ENCODE results near the gene PEDS1.
A peak's percentile ranks its signal among the peaks of the same experiment; 100 is the strongest.

PEDS1 gene

GRCh38 chr20:50193199-50193835 is 39.8 kb upstream of the PEDS1 start:
- peak; percentile 40; the same call in 1 of the 2 replicates for TF ChIP-seq KLF16 (tag by site-specific recombination; IDR thresholded peaks at IDR 0.05)
- no peak for TF ChIP-seq ZNF26 (tag by site-specific recombination; IDR thresholded peaks at IDR 0.05)
- TF ChIP-seq PRDM10 (tag by site-specific recombination; IDR thresholded peaks at IDR 0.05), result 0 out of 2 replicates have a peak, but pooled peaks have one; percentile 8
- no peak for TF ChIP-seq PRDM6 (tag by site-specific recombination; IDR thresholded peaks at IDR 0.05)
- TF ChIP-seq HOXC10 (CRISPR knock-in tag; IDR thresholded peaks at IDR 0.05), result no peak
- TF ChIP-seq ZXDB (tag by site-specific recombination; IDR thresholded peaks at IDR 0.05), result no peak
- no peak for TF ChIP-seq ZNF311 (tag by site-specific recombination; IDR thresholded peaks at IDR 0.05; ENCODE audit: borderline replicate concordance)
- TF ChIP-seq ZNF423 (tag by site-specific recombination; IDR thresholded peaks at IDR 0.05), result no peak
- TF ChIP-seq ZNF664 (tag by site-specific recombination; IDR thresholded peaks at IDR 0.05), result no peak
- TF ChIP-seq ZNF266 (tag by site-specific recombination; IDR thresholded peaks at IDR 0.05; ENCODE audit: low read depth), result no peak
- peak; percentile 70; the same call in 1 of the 2 replicates for TF ChIP-seq ZNF645 (tag by site-specific recombination; IDR thresholded peaks at IDR 0.05)
- 0 out of 2 replicates have a peak, but pooled peaks have one; percentile 12 for TF ChIP-seq KLF1 (tag by site-specific recombination; IDR thresholded peaks at IDR 0.05)
- no peak for TF ChIP-seq ZNF580 (tag by site-specific recombination; IDR thresholded peaks at IDR 0.05)
- no peak for TF ChIP-seq SCRT2 (tag by site-specific recombination; IDR thresholded peaks at IDR 0.05)
- ChIA-PET CTCF (interaction anchor here (0.6 kb wide), 1 partner anchor 195 kb away, joined by 4 read pairs; no protein-coding TSS in a partner anchor), POLR2A (no interaction called here)
- no peaks in the 10 kb centered on the region for H3K9me3 ChIP-seq (ENCODE audit: control insufficient read depth, insufficient read depth, low read depth, low read length)
- peak overlapping the region; percentile 61 for H3K4me3 ChIP-seq (ENCODE audit: low read depth, low read length)
- H3K27ac ChIP-seq (ENCODE audit: extremely low read depth, low read depth, low read length), result no peak overlapping the region; the same call in 1 of the 2 replicates
- H3K36me3 ChIP-seq (ENCODE audit: control insufficient read depth in 2 of 2, insufficient read depth in 1 of 2, low read length in 2 of 2), result peaks cover 0 to 6% of the 10 kb centered on the region in 2 experiments; a peak in 1 of 3 replicates
- peaks cover 6% of the 10 kb centered on the region; the same call in 1 of the 2 replicates for H3K4me1 ChIP-seq (ENCODE audit: control insufficient read depth, insufficient read depth, low read length)
